Heart left ventricle (tissue), 13 donors: Measurements from ENCODE around the gene ART3.

Source experiments
- CTCF ChIP-seq, 12 donors: fragments of 200-600 bp; sonication (generic) in 4 of 12; IDR thresholded peaks; one replicate each; pipeline versions ENCODE4 v1.5.0 to v1.8.0; 2018 to 2022; ENCODE audit warnings: antibody characterized with exemption in 12 of 12, mild to moderate bottlenecking in 5 of 12
- POLR2A ChIP-seq, 2 donors: fragments of 450-650 bp; IDR thresholded peaks; one replicate each; pipeline ENCODE4 v1.6.1; 2017; ENCODE audit warnings: antibody characterized with exemption in 2 of 2, mild to moderate bottlenecking in 2 of 2, moderate library complexity in 2 of 2
- donor health status: ischemic (EF 13 %, LVEDD 7.1; RV severe dilation, severe dysfunction).
- donor health status: DM: no; HTN: yes; CAD: no.
- donor health status: DM: no; HTN: no; CAD: no.
- donor health status: ischemic (EF 25% LVEDD 6.9; RV normal size, moderate dysfunction).
- donor health status: ischemic (EF 25% LVEDD 5.7; RV mildly dilated, moderate dysfunction).
- donor health status: ischemic (EF 35%, LVEDD 5.7; RV mildly dilated, moderate dysfunction).
- donor health status: nonischemic (EF 11% LVEDD 7.7; RV severe dilation, severe dysfunction).
- donor health status: DM: yes; HTN: yes; CAD: no.
- donor health status: PGD.
- donor health status: ischemic (EF 29% LVEDD 5.4; RV normal size, mild dysfunction).
- donor health status: nonischemic (EF 23%, LVEDD 6.1; RV moderate dilation, normal function).

- peak in 2 of 12 donors; percentile 9 to 20 for TF ChIP-seq CTCF (IDR thresholded peaks at IDR 0.05)
- no peak for TF ChIP-seq POLR2A (IDR thresholded peaks at IDR 0.05)
These were observed 31.1 kb downstream of the ART3 start for GRCh38 chr4:76105652-76106051.
